Coronary artery (tissue), 2 donors: ENCODE results near the gene CRYL1.
A peak's percentile ranks its signal among the peaks of the same experiment; 100 is the strongest.

Experiments
- DNase-seq: peaks from one replicate; pipeline ENCODE4 v3.0.0-alpha.2; 2017; ENCODE audit warnings: low spot score
- H3K27ac ChIP-seq, 2 donors: fragments of 200-600 bp; sonication (generic); one replicate each; pipeline ENCODE4 v1.5.1; 2016 to 2019
- H3K4me3 ChIP-seq: fragments of 200-600 bp; sonication (generic); 2 replicates; pipeline ENCODE4 v1.5.1; 2016; ENCODE audit warnings: mild to moderate bottlenecking, moderate library complexity
- TF ChIP-seq, protein P1 (sequence below): fragments of 200-600 bp; sonication (generic); IDR thresholded peaks from one replicate; pipeline ENCODE4 v1.5.1; 2019; ENCODE audit warnings: antibody characterized with exemption

CRYL1 gene

GRCh38 chr13:20513466-20513995 is 12.1 kb downstream of the CRYL1 start:
- Histone ChIP-seq H3K4me3 (no peak overlapping the region), H3K27ac (no peak overlapping the region)
- DNase-seq: no peak
- TF ChIP-seq, protein P1, sequence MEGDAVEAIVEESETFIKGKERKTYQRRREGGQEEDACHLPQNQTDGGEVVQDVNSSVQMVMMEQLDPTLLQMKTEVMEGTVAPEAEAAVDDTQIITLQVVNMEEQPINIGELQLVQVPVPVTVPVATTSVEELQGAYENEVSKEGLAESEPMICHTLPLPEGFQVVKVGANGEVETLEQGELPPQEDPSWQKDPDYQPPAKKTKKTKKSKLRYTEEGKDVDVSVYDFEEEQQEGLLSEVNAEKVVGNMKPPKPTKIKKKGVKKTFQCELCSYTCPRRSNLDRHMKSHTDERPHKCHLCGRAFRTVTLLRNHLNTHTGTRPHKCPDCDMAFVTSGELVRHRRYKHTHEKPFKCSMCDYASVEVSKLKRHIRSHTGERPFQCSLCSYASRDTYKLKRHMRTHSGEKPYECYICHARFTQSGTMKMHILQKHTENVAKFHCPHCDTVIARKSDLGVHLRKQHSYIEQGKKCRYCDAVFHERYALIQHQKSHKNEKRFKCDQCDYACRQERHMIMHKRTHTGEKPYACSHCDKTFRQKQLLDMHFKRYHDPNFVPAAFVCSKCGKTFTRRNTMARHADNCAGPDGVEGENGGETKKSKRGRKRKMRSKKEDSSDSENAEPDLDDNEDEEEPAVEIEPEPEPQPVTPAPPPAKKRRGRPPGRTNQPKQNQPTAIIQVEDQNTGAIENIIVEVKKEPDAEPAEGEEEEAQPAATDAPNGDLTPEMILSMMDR: no peak

DNA sequence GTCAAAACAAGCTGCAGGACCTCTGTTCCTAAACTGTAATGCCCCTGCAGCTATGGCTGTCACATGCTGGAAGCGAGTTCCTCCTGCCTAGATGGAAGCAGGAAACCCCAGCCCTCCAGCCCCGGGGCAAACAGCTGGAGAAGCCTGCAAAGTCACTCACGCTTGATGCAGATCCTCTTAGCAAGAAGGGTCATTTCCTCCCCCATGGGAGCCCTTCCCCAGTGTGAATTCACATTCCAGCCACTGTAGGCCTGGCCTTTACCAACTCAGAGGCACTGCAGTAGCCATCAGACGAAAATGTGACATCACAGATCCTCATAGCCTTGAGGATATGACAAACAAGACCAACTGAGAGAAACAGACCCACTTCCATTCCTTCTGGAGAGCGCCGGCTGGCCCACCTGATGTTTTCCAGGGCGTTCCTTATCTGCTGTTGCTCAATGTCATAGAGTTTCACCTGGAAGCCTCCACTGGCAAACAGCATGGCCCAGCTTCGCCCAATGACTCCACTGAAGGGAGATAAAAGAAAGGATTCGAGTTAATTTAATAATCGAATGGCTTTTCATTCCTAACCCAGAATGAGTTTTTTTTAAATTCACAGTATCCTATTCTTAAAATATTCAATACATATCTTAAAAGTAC is 13.5 kb downstream of the CRYL1 start:
- Histone ChIP-seq H3K27ac (no peak overlapping the region), H3K4me3 (no peak overlapping the region)
- no peak for DNase-seq
- TF ChIP-seq, protein P1: no peak

DNA sequence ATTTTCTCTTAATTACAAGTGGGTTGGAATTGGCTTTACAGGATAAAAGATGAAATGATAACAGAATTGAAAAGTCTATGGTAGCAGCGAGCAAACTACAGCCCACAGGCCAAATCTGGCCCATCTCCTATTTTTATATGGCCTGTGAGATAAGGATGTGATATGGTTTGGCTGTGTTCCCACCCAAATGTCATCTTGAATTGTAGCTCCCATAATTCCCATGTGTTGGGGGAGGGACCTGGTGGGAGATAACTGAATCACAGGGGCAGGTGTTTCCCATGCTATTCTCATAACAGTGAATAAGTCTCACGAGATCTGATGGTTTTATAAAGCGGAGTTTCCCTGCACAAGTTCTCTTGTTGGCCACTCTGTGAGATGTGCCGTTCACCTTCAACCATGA is 19.0 kb downstream of the CRYL1 start:
- peak overlapping the region in 1 of 2 donors; percentile 12 for H3K27ac ChIP-seq
- DNase-seq: no peak
- H3K4me3 ChIP-seq: no peak overlapping the region
- TF ChIP-seq, protein P1: no peak

- H3K4me3 ChIP-seq: no peak overlapping the region
- TF ChIP-seq, protein P1: no peak
- DNase-seq: no peak
- H3K27ac ChIP-seq: peak overlapping the region in 1 of 2 donors; percentile 42
These were observed 20.0 kb downstream of the CRYL1 start for GRCh38 chr13:20505405-20506366.

GRCh38 chr13:20503088-20504083 is 22.3 kb downstream of the CRYL1 start:
- no peak overlapping the region for H3K27ac ChIP-seq
- no peak for DNase-seq
- TF ChIP-seq, protein P1: no peak
- H3K4me3 ChIP-seq: no peak overlapping the region

DNA sequence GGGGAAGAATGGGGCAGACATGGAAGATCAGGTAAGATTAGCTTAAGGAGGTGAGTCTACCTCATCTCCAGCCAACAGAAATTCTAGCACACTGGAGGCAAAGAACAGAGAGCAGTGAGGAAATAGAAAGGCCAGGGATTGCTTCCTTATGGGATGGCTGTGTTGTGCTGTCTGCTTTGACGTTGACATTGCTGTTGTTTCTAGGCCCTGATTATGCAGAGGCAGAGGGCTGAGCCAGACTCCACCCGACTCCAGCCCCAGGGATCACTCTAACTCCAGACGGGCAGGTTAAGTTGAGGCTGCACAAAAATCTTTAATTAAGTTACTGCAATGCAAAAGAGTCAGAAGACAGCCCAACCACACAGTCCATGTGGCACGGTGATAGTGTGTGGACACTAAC is 24.1 kb downstream of the CRYL1 start:
- no peak overlapping the region for H3K4me3 ChIP-seq
- TF ChIP-seq, protein P1: no peak
- peak overlapping the region in 1 of 2 donors; percentile 40 for H3K27ac ChIP-seq
- no peak for DNase-seq
